ENCODE data around the gene MVP.

DNA sequence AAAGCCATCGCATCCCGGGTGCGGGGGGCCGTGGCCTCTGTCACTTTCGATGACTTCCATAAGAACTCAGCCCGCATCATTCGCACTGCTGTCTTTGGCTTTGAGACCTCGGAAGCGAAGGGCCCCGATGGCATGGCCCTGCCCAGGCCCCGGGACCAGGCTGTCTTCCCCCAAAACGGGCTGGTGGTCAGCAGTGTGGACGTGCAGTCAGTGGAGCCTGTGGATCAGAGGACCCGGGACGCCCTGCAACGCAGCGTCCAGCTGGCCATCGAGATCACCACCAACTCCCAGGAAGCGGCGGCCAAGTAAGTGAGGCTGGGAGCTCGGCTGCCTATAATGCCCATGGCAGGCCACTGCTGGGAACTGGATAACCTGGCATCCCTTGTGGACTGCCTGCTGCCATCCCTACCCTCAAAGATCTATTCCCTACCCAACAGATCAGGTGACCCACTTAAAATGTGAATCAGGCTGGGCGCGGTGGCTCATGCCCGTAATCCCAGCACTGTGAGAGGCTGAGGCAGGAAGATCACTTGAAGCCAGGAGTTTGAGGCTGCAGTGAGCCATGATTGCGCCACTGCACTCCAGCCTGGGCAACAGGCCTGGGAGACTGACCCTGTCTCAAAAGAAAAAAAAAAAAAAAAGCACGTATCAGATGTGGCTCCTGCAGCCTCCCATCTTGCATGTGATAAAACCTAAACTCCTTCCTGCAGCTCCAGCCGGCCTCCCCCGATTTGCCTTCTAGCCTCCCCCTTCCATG is 24.5 kb downstream of the MVP start:
- TF ChIP-seq, protein P1, sequence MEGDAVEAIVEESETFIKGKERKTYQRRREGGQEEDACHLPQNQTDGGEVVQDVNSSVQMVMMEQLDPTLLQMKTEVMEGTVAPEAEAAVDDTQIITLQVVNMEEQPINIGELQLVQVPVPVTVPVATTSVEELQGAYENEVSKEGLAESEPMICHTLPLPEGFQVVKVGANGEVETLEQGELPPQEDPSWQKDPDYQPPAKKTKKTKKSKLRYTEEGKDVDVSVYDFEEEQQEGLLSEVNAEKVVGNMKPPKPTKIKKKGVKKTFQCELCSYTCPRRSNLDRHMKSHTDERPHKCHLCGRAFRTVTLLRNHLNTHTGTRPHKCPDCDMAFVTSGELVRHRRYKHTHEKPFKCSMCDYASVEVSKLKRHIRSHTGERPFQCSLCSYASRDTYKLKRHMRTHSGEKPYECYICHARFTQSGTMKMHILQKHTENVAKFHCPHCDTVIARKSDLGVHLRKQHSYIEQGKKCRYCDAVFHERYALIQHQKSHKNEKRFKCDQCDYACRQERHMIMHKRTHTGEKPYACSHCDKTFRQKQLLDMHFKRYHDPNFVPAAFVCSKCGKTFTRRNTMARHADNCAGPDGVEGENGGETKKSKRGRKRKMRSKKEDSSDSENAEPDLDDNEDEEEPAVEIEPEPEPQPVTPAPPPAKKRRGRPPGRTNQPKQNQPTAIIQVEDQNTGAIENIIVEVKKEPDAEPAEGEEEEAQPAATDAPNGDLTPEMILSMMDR (IDR thresholded peaks at IDR 0.05): no peak
- no peak for TF ChIP-seq POLR2A (IDR thresholded peaks at IDR 0.05)
